Activated T-cell treated with anti-CD3 and anti-CD28 coated beads, Interleukin-2, amount 50 U/mL, for 72 hours (primary cell): Measurements from ENCODE around the gene WDFY1. TPM values are rescaled to one million over a fixed set of nuclear protein-coding genes. Genes with fewer than 3 reads are reported as not detected.
A peak's percentile ranks its signal among the peaks of the same experiment; 100 is the strongest.

Experiments
- ATAC-seq, 2 donors: fragments of 150-1000 bp; cut with Tn5 transposase; replicated peaks in 1 of 2; 2 replicates each; pipeline ENCODE4 v1.10.0; 2021; ENCODE audit warnings: moderate library complexity in 2 of 2, mild to moderate bottlenecking in 1 of 2
- DNase-seq, 2 donors: peaks; one replicate each; pipeline ENCODE4 v3.0.0; 2021 to 2022; ENCODE audit warnings: mixed read lengths in 1 of 2
- H3K27ac Mint-ChIP-seq: one replicate; pipeline ENCODE4 v1.8.0; 2022; ENCODE audit warnings: mild to moderate bottlenecking, moderate library complexity, mixed read lengths
- H3K27me3 Mint-ChIP-seq: one replicate; pipeline ENCODE4 v1.8.0; 2022; ENCODE audit warnings: low read depth, mixed read lengths
- H3K36me3 Mint-ChIP-seq, 2 donors: one replicate each; pipeline ENCODE4 v1.8.0; 2022; ENCODE audit warnings: mixed read lengths in 2 of 2, mild to moderate bottlenecking in 1 of 2; ENCODE audit not compliant: insufficient read depth in 2 of 2
- H3K4me1 Mint-ChIP-seq: one replicate; pipeline ENCODE4 v1.8.0; 2022; ENCODE audit warnings: low read depth, mixed read lengths
- H3K4me3 Mint-ChIP-seq, 2 donors: one replicate each; pipeline ENCODE4 v1.8.0; 2022; ENCODE audit warnings: mild to moderate bottlenecking in 2 of 2, mixed read lengths in 2 of 2, moderate library complexity in 2 of 2
- H3K9me3 Mint-ChIP-seq, 2 donors: one replicate each; pipeline ENCODE4 v1.8.0; 2022; ENCODE audit warnings: mixed read lengths in 2 of 2
- total RNA-seq, 2 donors: library from RNA; stranded (reverse); gene quantifications; one replicate each; pipeline ENCODE4 v1.2.3, GENCODE V29; 2022

Gene WDFY1
- total RNA-seq, 2 donors from 2014 or later, result 57.4 to 61.7 TPM

DNA sequence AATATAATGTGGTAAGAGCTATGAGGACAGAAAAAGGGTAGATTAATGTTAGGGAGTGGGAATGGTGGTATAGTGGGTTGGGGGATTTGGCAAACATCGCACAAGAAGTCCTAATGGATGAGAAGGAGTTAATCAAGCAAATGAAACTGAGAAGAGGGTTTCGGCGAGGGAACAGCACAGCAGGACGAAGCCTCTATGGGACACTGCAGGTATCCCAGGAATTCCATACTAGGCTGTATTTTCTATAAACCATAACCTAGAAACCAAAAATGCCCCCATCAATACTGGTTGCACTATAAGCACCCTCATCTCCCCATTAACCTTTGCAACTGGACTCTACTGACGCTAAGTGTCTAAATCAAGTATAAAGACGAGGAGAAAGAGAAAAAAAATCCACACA lies 10.3 kb downstream of the WDFY1 start:
- no peak overlapping the region for H3K27ac Mint-ChIP-seq

DNA sequence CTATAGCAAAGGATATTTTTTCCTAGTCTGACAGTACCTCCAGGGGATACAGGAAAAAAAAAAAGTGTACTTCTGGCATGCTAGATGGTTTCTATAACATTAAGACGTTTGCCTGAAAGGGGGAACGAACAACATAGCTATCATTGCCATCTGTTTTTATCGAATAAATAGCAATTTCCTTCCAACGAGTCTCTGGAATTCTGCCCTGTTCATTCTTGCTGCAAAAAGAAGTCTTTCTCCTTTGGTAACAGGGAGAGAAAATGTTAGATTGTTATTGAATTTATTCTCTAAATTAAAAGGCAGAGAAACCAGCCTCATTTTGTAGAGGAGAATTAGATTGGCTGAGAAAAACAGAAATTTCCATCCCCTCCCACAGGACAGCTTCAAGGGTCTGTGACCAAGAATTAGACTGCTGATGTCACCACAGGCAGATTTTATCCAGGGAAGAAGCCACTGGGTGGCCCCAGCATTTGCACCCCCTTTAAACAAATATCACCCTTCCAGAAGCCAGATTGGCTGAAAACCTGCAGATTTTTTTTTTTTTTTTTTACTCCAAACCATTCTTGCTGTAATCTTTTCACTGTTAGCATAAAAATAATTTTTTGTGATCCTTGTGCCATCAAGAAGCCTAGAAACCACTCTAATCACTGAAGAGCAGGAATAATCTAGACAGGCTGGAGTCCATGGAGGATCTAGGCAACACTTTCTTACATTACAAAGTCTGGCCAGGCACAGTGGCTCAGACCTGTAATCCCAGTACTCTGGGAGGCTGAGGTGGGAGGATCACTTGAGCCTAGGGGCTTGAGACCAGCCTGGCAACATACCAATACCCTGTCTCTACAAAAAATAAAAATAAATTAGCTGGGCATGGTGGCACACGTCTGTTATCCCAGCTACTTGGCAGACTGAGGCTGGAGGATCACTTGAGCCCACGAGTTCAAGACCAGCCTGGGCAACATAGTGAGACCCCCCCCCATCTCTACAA lies 12.0 kb downstream of the WDFY1 start:
- Mint-ChIP-seq H3K4me3 (peak overlapping the region in 1 of 2 donors; percentile 16), H3K27ac (no peak overlapping the region), H3K27me3 (no peaks in the 10 kb centered on the region), H3K36me3 (peaks cover 2 to 9% of the 10 kb centered on the region in 2 donors), H3K4me1 (peaks cover 85% of the 10 kb centered on the region), H3K9me3 (no peaks in the 10 kb centered on the region)
- no peak for ATAC-seq
- DNase-seq, result no peak

More for the DNA sequence above, 10.3 kb downstream of the WDFY1 start:
- peaks cover 16 to 19% of the 10 kb centered on the region in 2 donors for H3K36me3 Mint-ChIP-seq
- no peak for ATAC-seq
- H3K27me3 Mint-ChIP-seq, result no peaks in the 10 kb centered on the region
- peaks cover 4% of the 10 kb centered on the region in 2 donors for H3K9me3 Mint-ChIP-seq
- peaks cover 85% of the 10 kb centered on the region for H3K4me1 Mint-ChIP-seq
- no peak for DNase-seq
- H3K4me3 Mint-ChIP-seq, result no peak overlapping the region

DNA sequence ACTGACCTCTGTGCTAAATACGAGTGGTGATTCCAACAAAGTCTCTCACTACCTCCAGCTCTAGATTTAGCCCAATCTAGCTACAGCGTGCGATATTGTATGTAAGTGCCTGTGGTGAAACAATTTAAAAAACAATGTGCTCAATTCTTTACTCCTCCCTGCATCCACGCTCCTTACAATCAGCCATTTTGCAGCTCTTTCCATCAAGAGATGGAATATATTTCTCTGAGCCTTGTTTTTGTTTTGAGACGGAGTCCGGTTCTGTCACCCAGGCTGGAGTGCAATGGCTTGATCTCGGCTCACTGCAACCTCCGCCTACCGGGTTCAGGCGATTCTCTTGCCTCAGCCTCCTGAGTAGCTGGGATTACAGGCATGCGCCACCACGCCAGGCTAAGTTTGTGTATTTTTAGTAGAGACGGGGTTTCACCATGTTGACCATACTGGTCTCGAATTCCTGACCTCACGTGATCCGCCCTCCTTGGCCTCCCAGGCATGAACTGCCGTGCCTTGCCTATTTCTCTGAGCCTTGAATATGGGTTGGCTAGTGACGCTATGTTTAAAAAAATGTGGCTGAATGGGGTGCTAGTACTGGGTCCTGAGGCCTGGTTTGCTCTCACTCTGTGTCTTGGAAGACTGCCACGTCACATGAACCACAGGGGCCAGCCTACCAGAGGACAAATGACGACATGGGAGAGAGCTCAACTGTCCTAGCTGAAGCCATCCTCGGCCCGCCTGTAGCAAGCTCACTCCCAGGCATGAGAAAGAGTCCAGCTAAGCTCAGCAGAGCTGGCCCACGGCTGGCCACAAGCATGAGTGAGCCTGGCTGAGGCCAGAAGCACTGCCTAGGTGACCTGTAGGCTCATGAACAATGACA lies 14.8 kb downstream of the WDFY1 start:
- H3K27ac Mint-ChIP-seq, result no peak overlapping the region

DNA sequence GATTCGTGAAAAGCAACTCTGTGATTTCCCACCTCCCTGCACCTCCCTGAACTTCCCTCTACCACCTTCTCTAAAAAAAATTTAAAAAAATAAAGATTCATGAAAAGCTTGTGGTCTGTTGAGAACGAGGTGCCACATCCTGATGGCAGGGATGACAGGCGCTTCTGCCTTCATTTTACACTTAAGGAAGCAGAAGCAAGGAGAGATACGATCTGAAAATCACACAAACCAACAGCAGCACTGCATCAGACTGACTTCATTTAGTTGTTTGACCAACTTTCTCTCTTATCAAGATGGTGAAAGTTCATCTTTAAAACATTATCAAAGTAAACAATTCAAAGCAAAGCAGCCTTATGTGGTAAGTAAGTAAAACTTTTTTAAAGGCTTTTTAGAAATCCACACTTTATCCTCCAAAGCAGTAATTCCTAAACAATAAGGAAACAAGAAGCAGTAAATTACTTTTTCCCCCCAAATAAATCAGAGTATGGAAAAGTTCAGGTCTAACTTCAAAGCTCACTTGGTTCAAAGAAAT lies 15.5 kb downstream of the WDFY1 start:
- ATAC-seq (peak; percentile 70 to 76), DNase-seq (no peak)
- Mint-ChIP-seq H3K27ac (no peak overlapping the region), H3K27me3 (no peaks in the 10 kb centered on the region), H3K4me3 (peak overlapping the region; percentile 60 to 75), H3K4me1 (peaks cover 69% of the 10 kb centered on the region), H3K9me3 (no peaks in the 10 kb centered on the region), H3K36me3 (peaks cover 3 to 9% of the 10 kb centered on the region in 2 donors)

More for the DNA sequence above, 14.8 kb downstream of the WDFY1 start:
- peaks cover 3 to 11% of the 10 kb centered on the region in 2 donors for H3K36me3 Mint-ChIP-seq
- DNase-seq (no peak), ATAC-seq (peak; percentile 37 to 51)
- peaks cover 75% of the 10 kb centered on the region for H3K4me1 Mint-ChIP-seq
- no peaks in the 10 kb centered on the region for H3K9me3 Mint-ChIP-seq
- peak overlapping the region; percentile 60 to 75 for H3K4me3 Mint-ChIP-seq
- H3K27me3 Mint-ChIP-seq, result no peaks in the 10 kb centered on the region

DNA sequence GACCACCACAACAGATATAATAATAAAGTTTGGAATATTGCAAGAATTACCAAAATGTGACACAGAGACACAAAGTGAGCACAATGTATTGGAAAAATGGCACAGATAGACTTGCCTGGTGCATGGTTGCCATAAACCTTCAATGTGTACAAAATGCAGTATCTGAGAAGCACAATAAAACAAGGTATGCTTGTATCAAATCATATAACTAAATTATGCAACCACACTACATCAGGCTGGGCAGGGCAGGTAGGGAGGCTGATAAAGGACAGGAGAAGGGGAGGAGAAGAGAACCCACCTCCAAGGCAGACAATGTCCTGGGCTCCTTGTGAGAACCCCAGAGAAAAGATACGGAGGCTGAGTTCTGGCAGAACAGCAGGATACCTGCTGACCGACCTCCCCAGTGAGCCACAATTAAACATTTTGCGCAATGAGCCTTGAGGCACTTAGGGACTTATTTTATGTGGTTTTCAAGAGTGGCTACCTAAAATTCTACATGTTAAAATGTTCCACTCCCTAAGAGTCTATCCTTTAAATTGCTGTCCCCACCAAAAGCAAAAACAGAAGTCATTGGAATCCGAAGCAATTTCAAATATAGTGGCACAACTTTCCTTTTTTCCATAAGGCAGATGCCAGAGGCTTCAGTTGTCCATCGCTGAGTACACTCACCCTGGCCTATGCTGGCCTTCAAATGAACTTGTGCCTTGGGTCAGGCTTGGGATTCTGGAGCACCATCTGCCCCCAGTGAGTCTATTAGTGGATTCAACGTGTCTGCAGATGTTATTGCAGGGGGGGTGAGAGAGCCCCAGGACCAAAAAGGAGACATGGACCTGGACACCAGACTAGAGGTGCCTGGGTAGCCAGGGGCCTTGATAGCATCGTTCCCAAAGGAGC lies 16.8 kb downstream of the WDFY1 start:
- H3K4me3 Mint-ChIP-seq, result no peak overlapping the region
- no peaks in the 10 kb centered on the region for H3K27me3 Mint-ChIP-seq
- H3K4me1 Mint-ChIP-seq, result peaks cover 63% of the 10 kb centered on the region
- DNase-seq (no peak), ATAC-seq (no peak)
- no peak overlapping the region for H3K27ac Mint-ChIP-seq
- no peaks in the 10 kb centered on the region for H3K9me3 Mint-ChIP-seq
- H3K36me3 Mint-ChIP-seq, result peaks cover 3 to 8% of the 10 kb centered on the region in 2 donors

DNA sequence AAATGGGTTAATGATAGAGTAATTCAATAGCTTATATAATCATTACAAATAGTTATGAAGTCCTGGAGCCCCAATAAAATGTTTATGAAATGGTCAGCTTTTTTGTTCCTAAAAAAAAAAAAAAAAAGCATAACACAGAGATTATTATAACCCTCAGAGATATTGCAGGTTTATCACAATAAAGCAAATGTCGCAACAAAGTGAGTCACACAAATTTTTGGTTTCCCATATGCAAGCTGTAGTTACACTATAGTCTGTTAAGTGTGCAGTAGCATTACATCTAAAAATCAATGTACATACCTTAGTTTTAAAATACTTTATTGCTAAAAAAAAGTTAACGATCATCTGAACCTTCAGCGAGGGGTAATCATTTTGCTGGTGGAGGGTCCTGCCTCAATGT lies 20.0 kb downstream of the WDFY1 start:
- no peaks in the 10 kb centered on the region for H3K9me3 Mint-ChIP-seq
- no peaks in the 10 kb centered on the region for H3K27me3 Mint-ChIP-seq
- peaks cover 5 to 8% of the 10 kb centered on the region in 2 donors for H3K36me3 Mint-ChIP-seq
- H3K4me1 Mint-ChIP-seq, result peaks cover 54% of the 10 kb centered on the region
- H3K27ac Mint-ChIP-seq, result no peak overlapping the region
- no peak for ATAC-seq
- no peak overlapping the region for H3K4me3 Mint-ChIP-seq
- no peak for DNase-seq

DNA sequence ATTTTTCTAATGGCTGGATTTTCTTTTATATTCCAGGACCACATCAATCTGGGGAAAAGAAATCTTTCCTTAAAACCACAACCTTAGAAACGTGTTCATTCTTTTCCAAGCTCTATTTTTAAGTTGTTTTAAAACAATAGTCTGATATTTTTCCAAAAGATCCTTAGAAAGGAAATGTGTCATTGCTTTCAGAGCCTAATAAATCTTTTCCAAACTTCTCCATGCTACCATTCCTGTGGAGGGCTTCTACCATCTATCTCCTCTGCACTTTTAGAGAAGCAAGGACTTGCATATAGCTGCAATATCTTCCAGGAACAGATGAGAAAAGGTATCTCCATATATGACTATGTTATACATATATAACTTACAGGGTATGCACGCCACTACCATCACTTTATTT lies 21.2 kb downstream of the WDFY1 start:
- H3K4me1 Mint-ChIP-seq, result peaks cover 44% of the 10 kb centered on the region
- no peaks in the 10 kb centered on the region for H3K27me3 Mint-ChIP-seq
- peaks cover 5 to 7% of the 10 kb centered on the region in 2 donors for H3K36me3 Mint-ChIP-seq
- no peak overlapping the region for H3K4me3 Mint-ChIP-seq
- H3K9me3 Mint-ChIP-seq, result no peaks in the 10 kb centered on the region
- DNase-seq (no peak), ATAC-seq (no peak)
- H3K27ac Mint-ChIP-seq, result no peak overlapping the region

DNA sequence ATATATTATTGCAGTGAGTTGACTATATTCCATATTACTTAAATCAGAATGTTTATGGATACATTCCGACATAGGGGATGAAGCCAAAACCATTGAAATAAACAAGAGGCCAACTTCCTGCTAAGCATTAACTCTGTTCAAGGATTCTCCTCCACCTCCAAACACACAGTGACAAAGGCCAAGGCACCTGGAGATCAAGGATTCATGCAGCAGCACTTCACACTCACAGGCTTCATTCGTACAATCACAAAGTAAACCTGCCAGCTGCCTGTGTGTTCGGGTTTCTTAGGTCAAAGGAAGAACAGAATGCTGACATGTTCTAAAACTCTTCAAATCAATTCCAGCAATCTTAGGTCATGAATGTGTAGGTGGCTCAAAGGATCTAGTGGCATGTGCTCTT lies 22.8 kb downstream of the WDFY1 start:
- Mint-ChIP-seq H3K9me3 (no peaks in the 10 kb centered on the region), H3K4me3 (no peak overlapping the region)

DNA sequence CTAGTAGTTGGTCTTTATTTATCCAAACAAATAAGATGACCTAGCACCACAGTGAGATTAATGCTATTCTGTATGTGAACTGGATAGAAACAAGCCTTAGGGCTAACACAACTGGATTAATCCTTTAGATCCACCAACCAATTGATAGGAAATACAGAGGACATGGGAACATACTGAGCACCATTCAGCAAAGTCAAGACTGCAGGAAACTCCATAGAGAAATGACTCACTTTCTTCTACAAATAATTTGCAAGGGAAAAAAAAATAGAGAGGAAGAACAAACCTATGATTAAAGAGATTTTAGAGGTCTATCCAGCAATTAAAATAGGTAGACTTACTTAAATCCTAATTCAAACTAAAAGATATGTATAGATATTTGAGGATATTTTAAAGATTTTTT lies 23.9 kb downstream of the WDFY1 start:
- Mint-ChIP-seq H3K9me3 (no peaks in the 10 kb centered on the region), H3K27ac (no peak overlapping the region), H3K4me1 (peaks cover 29% of the 10 kb centered on the region), H3K27me3 (no peaks in the 10 kb centered on the region), H3K4me3 (no peak overlapping the region), H3K36me3 (peaks cover 3 to 7% of the 10 kb centered on the region in 2 donors)
- no peak for ATAC-seq
- no peak for DNase-seq

More for the DNA sequence above, 22.8 kb downstream of the WDFY1 start:
- Mint-ChIP-seq H3K27me3 (no peaks in the 10 kb centered on the region), H3K4me1 (peaks cover 29% of the 10 kb centered on the region), H3K36me3 (peaks cover 4 to 6% of the 10 kb centered on the region in 2 donors), H3K27ac (peak overlapping the region; percentile 48)
- no peak for DNase-seq
- no peak for ATAC-seq

DNA sequence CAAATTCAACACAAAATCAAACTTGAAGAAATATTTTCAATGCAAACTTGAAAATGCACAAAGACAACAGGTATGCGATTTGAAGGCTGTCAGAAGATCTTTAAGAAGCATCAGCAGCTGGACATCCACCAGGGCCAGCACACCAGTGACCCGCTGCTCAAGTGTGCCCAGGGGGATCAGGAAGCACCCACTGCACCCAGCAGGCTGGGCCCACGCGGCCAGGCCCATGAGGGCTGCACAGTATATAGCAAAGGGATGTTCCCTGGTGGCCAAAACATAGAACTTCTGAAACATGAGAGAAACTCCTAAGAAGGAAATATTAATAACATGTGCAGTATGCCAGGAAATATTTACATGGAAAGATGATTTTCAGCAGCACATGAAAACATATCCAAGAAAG lies 25.0 kb downstream of the WDFY1 start:
- Mint-ChIP-seq H3K9me3 (no peaks in the 10 kb centered on the region), H3K27ac (no peak overlapping the region), H3K36me3 (peaks cover 4 to 5% of the 10 kb centered on the region in 2 donors), H3K4me3 (no peak overlapping the region), H3K27me3 (no peaks in the 10 kb centered on the region), H3K4me1 (peaks cover 20% of the 10 kb centered on the region)
- DNase-seq (no peak), ATAC-seq (no peak)

DNA sequence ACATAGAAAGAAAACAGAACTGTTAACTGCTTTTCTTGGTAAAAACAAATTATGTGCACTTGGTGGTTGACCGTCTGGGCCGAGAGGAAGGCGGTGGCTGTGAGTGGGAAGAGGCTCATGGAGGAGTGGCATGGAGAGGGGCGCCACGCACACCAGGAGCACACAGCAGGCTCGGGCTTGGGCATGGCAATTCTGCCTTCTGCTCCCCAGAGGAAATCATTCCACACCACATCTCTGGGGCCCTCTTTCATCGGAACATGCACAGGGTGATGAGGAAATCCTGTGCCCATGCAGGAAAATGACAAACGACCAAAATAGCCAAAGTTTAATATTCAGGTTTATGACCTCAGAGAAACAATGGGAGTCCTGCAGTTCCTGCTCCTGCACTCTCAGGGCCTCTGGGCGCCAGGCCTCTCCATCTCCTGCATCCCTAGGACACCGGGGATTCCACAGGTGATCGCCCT lies 26.4 kb downstream of the WDFY1 start:
- H3K27me3 Mint-ChIP-seq, result no peaks in the 10 kb centered on the region
- H3K27ac Mint-ChIP-seq, result no peak overlapping the region
- no peak for ATAC-seq
- peaks cover 4 to 5% of the 10 kb centered on the region in 2 donors for H3K36me3 Mint-ChIP-seq
- peaks cover 20% of the 10 kb centered on the region for H3K4me1 Mint-ChIP-seq
- no peak overlapping the region for H3K4me3 Mint-ChIP-seq
- no peak for DNase-seq
- no peaks in the 10 kb centered on the region for H3K9me3 Mint-ChIP-seq
